ENCODE measurements around the gene EFNA1. TPM values are rescaled to one million over a fixed set of nuclear protein-coding genes. Genes with fewer than 3 reads are reported as not detected.

The EFNA1 gene
- total and polyA plus RNA-seq, 2 donors (not counting 3 experiments of a cell fraction or from before 2014, with no cell fraction given): 107 to 289 TPM

GRCh38 chr1:155141749-155142148 is 14.1 kb downstream of the EFNA1 start:
- H3K4me1 ChIP-seq (ENCODE audit: control insufficient read depth, extremely low read depth, insufficient read depth, low read length): peaks cover 14% of the 10 kb centered on the region
- no peak overlapping the region for H3K27ac ChIP-seq (ENCODE audit: insufficient read depth, low read depth, low read length)
- peaks cover 0 to 2% of the 10 kb centered on the region in 2 experiments for H3K36me3 ChIP-seq (ENCODE audit: control insufficient read depth in 2 of 2, extremely low read depth in 1 of 2, insufficient read depth in 2 of 2, low read length in 2 of 2)
- no peak for DNase-seq (ENCODE audit: low read depth, low spot score)
- dilution Hi-C loops (cut with MboI; ENCODE audit: extremely low pct_ligation_motif_present, low sequenced_read_pairs): no loop called here
- H3K9me1 ChIP-seq (replicated peaks; ENCODE audit: control insufficient read depth, extremely low read depth, insufficient read depth, low read length): no peaks in the 10 kb centered on the region
- peaks cover 3 to 4% of the 10 kb centered on the region in 2 experiments for H3K27me3 ChIP-seq (ENCODE audit: control insufficient read depth in 2 of 2, insufficient read depth in 2 of 2, low read length in 2 of 2)
- no peaks in the 10 kb centered on the region for H4K20me1 ChIP-seq (replicated peaks; ENCODE audit: control insufficient read depth, extremely low read depth, insufficient read depth, low read length)
- FAIRE-seq: no peak
- H3K9me3 ChIP-seq (replicated peaks; ENCODE audit: control insufficient read depth, insufficient read depth, low read length): no peaks in the 10 kb centered on the region
- BruUV-seq (replicated peaks): no TSS peak
- TF ChIP-seq POLR2A (IDR thresholded peaks at IDR 0.05; ENCODE audit: low read depth, low read length) (no peak), GATA2 (IDR thresholded peaks at IDR 0.05; ENCODE audit: insufficient read depth, insufficient read length, low read depth, low read length) (no peak), POLR2AphosphoS5 (IDR thresholded peaks at IDR 0.05; ENCODE audit: insufficient read depth, low read depth, low read length) (no peak), JUN (IDR thresholded peaks at IDR 0.05; ENCODE audit: borderline replicate concordance, insufficient read depth, insufficient read length, low read depth) (no peak), MAX (IDR thresholded peaks at IDR 0.05; ENCODE audit: insufficient read depth, insufficient read length) (no peak), MYC (IDR thresholded peaks at IDR 0.05; ENCODE audit: low read depth, low read length) (no peak), CTCF (IDR thresholded peaks at IDR 0.05; ENCODE audit: extremely low read depth in 1 of 2, insufficient read depth in 1 of 2, low read depth in 1 of 2, low read length in 2 of 2) (no peak), FOS (IDR thresholded peaks at IDR 0.05; ENCODE audit: borderline replicate concordance, insufficient read depth, low read length) (no peak), EZH2 (IDR thresholded peaks at IDR 0.05; ENCODE audit: borderline replicate concordance, low read depth, low read length, severe bottlenecking) (no peak)
- CTCF ChIA-PET: interaction anchor here (1.1 kb wide), 1 partner anchor 31 kb away, joined by 3 read pairs; the partner anchor contains the start of gene KRTCAP2
- no peak overlapping the region for H3K4me2 ChIP-seq (ENCODE audit: insufficient read depth, low read length)
- H2AFZ ChIP-seq (ENCODE audit: low read depth, low read length): no peak overlapping the region
- H3K4me3 ChIP-seq (replicated peaks in 1 of 3; ENCODE audit: insufficient read depth in 1 of 3, low read depth in 1 of 3, low read length in 3 of 3): no peak overlapping the region
- peaks cover 22% of the 10 kb centered on the region for H3K79me2 ChIP-seq (ENCODE audit: control insufficient read depth, insufficient read depth, low read length)
- no peak overlapping the region for H3K9ac ChIP-seq (replicated peaks; ENCODE audit: extremely low read depth, insufficient read depth, low read length)
- intact Hi-C loops (cut with micrococcal nuclease): loop anchor here (2.0 kb wide), 1 partner anchor 15 kb away; the partner anchor contains the start of gene EFNA1
- POLR2A ChIA-PET: no interaction called here
